Coronary artery (tissue), 2 donors: ENCODE data around the gene BASP1.

Experiments used
- DNase-seq: peaks from one replicate; pipeline ENCODE4 v3.0.0-alpha.2; 2017; ENCODE audit warnings: low spot score
- H3K27ac ChIP-seq, 2 donors: fragments of 200-600 bp; sonication (generic); one replicate each; pipeline ENCODE4 v1.5.1; 2016 to 2019
- H3K4me3 ChIP-seq: fragments of 200-600 bp; sonication (generic); 2 replicates; pipeline ENCODE4 v1.5.1; 2016; ENCODE audit warnings: mild to moderate bottlenecking, moderate library complexity
- TF ChIP-seq, protein P1 (sequence below): fragments of 200-600 bp; sonication (generic); IDR thresholded peaks from one replicate; pipeline ENCODE4 v1.5.1; 2019; ENCODE audit warnings: antibody characterized with exemption

BASP1 gene

DNA sequence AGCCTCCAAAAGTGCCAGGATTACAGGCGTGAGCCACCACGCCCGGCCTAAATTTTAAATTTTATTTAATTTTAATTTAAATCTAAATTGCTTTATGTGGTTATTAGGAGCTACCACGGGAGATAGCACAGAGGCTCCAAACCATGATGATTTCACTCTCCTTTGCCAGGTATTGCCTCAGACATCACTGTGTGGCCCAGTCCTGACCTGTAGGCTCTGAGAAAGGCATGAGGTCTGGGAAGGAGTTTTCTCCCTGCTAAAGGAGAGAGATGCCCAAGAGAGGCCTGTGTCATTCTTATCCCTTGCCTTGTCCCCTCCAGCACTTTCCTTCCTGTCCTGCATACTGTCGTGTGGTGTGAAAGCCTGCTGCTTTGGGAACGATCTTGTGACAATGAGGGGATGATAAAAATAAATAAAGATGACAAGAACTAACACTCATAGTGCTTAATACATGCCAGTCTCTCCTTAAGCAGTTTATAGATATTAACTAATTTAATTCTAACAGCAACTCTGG is 37.0 kb upstream of the BASP1 start:
- no peak overlapping the region for H3K4me3 ChIP-seq
- no peak for DNase-seq
- TF ChIP-seq, protein P1, sequence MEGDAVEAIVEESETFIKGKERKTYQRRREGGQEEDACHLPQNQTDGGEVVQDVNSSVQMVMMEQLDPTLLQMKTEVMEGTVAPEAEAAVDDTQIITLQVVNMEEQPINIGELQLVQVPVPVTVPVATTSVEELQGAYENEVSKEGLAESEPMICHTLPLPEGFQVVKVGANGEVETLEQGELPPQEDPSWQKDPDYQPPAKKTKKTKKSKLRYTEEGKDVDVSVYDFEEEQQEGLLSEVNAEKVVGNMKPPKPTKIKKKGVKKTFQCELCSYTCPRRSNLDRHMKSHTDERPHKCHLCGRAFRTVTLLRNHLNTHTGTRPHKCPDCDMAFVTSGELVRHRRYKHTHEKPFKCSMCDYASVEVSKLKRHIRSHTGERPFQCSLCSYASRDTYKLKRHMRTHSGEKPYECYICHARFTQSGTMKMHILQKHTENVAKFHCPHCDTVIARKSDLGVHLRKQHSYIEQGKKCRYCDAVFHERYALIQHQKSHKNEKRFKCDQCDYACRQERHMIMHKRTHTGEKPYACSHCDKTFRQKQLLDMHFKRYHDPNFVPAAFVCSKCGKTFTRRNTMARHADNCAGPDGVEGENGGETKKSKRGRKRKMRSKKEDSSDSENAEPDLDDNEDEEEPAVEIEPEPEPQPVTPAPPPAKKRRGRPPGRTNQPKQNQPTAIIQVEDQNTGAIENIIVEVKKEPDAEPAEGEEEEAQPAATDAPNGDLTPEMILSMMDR: no peak
- H3K27ac ChIP-seq: no peak overlapping the region

DNA sequence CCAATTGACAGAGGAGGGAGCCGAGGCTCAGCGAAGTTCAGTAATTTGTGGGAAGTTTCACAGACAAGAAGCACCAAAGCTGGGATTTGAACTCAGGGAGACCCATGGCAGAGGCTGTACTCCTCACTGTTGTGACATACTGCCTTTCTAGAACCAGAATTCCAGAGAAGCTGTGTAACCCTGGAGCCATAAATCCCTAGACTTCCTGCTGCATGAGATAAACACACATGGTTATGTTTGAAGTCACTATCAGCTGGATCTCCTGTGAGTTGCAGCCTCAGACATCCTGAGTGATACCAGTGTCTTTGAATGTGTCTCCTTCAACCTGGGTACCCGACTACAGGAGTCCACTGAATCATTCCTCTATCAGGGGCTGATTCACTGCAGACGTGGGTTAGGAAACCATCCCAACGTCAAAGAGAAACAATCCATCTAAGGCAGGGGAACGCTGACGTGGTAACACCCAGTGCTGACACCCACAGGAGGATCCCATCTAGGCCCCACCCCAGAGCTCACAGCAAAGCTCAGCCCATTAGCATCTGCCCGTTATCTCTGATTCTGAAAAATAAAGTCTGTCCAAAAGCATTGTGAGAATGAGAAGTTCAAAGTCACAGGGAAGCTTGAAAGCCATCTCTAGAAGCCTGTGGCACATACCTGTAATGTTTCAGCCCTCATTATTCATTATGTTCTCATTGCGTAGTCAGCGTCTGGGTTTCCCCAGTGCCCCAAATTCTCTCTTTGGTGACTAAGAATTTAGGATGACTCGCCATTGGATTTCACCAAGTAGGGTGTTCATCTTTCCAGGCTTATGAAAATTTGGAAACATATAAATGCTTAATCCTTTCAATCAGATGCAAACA is 36.3 kb upstream of the BASP1 start:
- Histone ChIP-seq H3K4me3 (no peak overlapping the region), H3K27ac (no peak overlapping the region)
- TF ChIP-seq, protein P1: no peak
- no peak for DNase-seq

- no peak overlapping the region for H3K4me3 ChIP-seq
- no peak overlapping the region for H3K27ac ChIP-seq
- DNase-seq: no peak
- TF ChIP-seq, protein P1: no peak
Measured at GRCh38 chr5:17182494-17182893, 34.9 kb upstream of the BASP1 start.

DNA sequence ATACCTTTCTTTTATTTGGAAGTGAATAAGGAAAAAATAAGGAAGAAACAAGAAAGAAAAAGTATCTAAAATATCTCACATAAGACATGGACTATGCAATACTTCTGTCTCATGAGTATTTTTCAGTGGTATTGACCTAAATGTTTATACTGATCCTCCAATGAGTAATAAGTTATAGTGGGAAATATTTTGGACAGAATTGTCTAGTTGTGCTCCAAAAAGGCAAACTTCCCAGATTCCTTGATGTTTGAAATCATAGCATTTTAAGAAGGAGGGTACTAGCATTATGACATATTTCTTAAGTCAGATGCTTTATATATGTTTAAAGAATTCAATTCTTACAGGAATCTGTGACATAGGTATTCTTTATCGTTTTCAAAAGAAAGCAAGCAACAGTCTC is 34.5 kb upstream of the BASP1 start:
- TF ChIP-seq, protein P1: no peak
- Histone ChIP-seq H3K27ac (no peak overlapping the region), H3K4me3 (no peak overlapping the region)
- DNase-seq: no peak

DNA sequence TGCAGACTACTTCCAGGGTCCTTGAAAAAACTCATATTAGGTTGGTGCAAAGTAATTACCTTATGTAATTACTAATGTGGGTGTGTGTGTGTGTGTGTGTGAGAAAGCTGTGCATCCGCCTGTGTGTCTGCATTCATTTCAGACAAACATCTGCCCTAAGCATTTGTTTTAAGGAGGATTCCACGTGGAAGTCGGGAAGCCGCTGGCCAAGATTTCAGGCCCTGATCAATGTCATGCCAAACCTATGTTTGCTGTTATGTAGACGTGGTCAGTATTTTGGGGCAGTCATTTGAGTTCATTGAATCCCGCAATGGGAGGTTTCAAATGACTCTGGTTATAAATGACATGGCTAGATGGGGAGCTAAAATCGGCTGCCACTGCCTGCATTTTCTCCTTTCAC is 33.6 kb upstream of the BASP1 start:
- TF ChIP-seq, protein P1: no peak
- Histone ChIP-seq H3K27ac (no peak overlapping the region), H3K4me3 (no peak overlapping the region)
- no peak for DNase-seq

GRCh38 chr5:17184588-17184987 is 32.8 kb upstream of the BASP1 start:
- no peak for DNase-seq
- H3K27ac ChIP-seq: no peak overlapping the region
- no peak overlapping the region for H3K4me3 ChIP-seq
- TF ChIP-seq, protein P1: no peak

DNA sequence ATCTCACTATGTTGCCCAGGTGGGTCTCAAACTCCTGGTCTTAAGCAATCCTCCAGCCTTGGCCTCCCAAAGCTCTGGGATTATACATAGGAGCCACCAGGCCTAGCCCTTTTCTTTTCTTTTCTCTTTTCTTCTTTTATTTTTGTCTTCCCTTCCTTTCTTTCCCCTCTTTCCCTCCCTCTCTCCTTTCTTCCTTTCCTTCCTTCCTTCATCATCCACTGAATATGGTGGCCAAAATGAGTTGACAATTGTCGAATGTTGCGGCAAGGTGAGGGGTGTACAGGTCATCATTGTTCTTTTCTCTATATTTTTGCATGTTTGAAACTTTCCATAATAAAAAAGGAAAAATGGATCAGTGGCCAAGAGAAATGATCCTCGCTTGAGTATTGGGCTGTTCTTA is 32.1 kb upstream of the BASP1 start:
- Histone ChIP-seq H3K4me3 (no peak overlapping the region), H3K27ac (no peak overlapping the region)
- TF ChIP-seq, protein P1: no peak
- DNase-seq: no peak
